IMR-90 (cell line): ENCODE measurements around the gene PAX5.

ENCODE experiments used
- BHLHE40 ChIP-seq: fragments of 150-350 bp; IDR thresholded peaks from 2 replicates; pipeline ENCODE4 v1.6.1; 2016; ENCODE audit warnings: mild to moderate bottlenecking, low read depth, low read length
- CEBPB ChIP-seq: IDR thresholded peaks from 2 replicates; pipeline ENCODE4 v1.6.1; 2012; ENCODE audit warnings: low read depth, low read length, improper control_type of control experiment
- CHD1 ChIP-seq: IDR thresholded peaks from 2 replicates; pipeline ENCODE4 v1.6.1; 2012; ENCODE audit warnings: low read depth, low read length, improper control_type of control experiment
- CTCF ChIP-seq: conservative IDR thresholded peaks from 2 replicates; pipeline ENCODE4 v1.5.1; 2012; ENCODE audit warnings: mild to moderate bottlenecking, low read depth, low read length, improper control_type of control experiment
- FOS ChIP-seq: fragments of 150-350 bp; IDR thresholded peaks from 2 replicates; pipeline ENCODE4 v1.6.1; 2016; ENCODE audit warnings: low read depth, low read length
- MAFK ChIP-seq: IDR thresholded peaks from 2 replicates; pipeline ENCODE4 v1.6.1; 2012; ENCODE audit warnings: low read depth, low read length, improper control_type of control experiment
- NFE2L2 ChIP-seq: fragments of 150-350 bp; IDR thresholded peaks from 2 replicates; pipeline ENCODE4 v1.6.1; 2016; ENCODE audit warnings: low read depth, mild to moderate bottlenecking, low read length
- POLR2A ChIP-seq: IDR thresholded peaks from 2 replicates; pipeline ENCODE4 v1.6.1; 2012; ENCODE audit warnings: mild to moderate bottlenecking, low read depth, low read length
- SMC3 ChIP-seq: fragments of 150-350 bp; IDR thresholded peaks from 2 replicates; pipeline ENCODE4 v1.6.1; 2016; ENCODE audit warnings: low read depth, mild to moderate bottlenecking, antibody characterized with exemption, low read length, moderate library complexity
- TF ChIP-seq, protein P1 (sequence below): fragments of 150-350 bp; IDR thresholded peaks from 2 replicates; pipeline ENCODE4 v1.6.1; 2017; ENCODE audit warnings: mild to moderate bottlenecking, antibody characterized with exemption, low read length, low read depth
- TF ChIP-seq, protein P2 (sequence below): fragments of 150-350 bp; IDR thresholded peaks from 2 replicates; pipeline ENCODE4 v1.6.1; 2016; ENCODE audit warnings: low read depth, mild to moderate bottlenecking, low read length, moderate library complexity, borderline replicate concordance

- no peak for TF ChIP-seq CTCF
- TF ChIP-seq, protein P1, sequence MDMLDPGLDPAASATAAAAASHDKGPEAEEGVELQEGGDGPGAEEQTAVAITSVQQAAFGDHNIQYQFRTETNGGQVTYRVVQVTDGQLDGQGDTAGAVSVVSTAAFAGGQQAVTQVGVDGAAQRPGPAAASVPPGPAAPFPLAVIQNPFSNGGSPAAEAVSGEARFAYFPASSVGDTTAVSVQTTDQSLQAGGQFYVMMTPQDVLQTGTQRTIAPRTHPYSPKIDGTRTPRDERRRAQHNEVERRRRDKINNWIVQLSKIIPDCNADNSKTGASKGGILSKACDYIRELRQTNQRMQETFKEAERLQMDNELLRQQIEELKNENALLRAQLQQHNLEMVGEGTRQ, result no peak
- TF ChIP-seq NFE2L2, result no peak
- TF ChIP-seq MAFK, result no peak
- TF ChIP-seq CHD1, result no peak
- no peak for TF ChIP-seq SMC3
- no peak for TF ChIP-seq CEBPB
- no peak for TF ChIP-seq POLR2A
- TF ChIP-seq, protein P2, sequence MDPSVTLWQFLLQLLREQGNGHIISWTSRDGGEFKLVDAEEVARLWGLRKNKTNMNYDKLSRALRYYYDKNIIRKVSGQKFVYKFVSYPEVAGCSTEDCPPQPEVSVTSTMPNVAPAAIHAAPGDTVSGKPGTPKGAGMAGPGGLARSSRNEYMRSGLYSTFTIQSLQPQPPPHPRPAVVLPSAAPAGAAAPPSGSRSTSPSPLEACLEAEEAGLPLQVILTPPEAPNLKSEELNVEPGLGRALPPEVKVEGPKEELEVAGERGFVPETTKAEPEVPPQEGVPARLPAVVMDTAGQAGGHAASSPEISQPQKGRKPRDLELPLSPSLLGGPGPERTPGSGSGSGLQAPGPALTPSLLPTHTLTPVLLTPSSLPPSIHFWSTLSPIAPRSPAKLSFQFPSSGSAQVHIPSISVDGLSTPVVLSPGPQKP, result no peak
- no peak for TF ChIP-seq BHLHE40
- no peak for TF ChIP-seq FOS
Measured at GRCh38 chr9:37026931-37027581, 7.0 kb downstream of the PAX5 start.
